Mesenchymal stem cell (in vitro differentiated cells and primary cell): ENCODE results near the gene HOGA1. TPM values are rescaled to one million over a fixed set of nuclear protein-coding genes. Genes with fewer than 3 reads are reported as not detected.

Experiments
- DNase-seq: peaks from one replicate; pipeline ENCODE4 v3.0.0-alpha.2; 2013
- H2AFZ ChIP-seq: one replicate; pipeline ENCODE4 v1.6.1; 2013; ENCODE audit warnings: low read depth, mild to moderate bottlenecking, control low read depth, inconsistent platforms, low read length, moderate library complexity
- H2AK5ac ChIP-seq: 2 replicates; pipeline ENCODE4 v1.6.1; 2013; ENCODE audit warnings: low read length, moderate library complexity, mild to moderate bottlenecking, inconsistent platforms; ENCODE audit not compliant: severe bottlenecking
- H2BK120ac ChIP-seq: one replicate; pipeline ENCODE4 v1.6.1; 2013; ENCODE audit warnings: low read depth, mild to moderate bottlenecking, inconsistent platforms, low read length, moderate library complexity
- H2BK12ac ChIP-seq, 2 experiments: one replicate each; pipeline ENCODE4 v1.6.1; 2013; ENCODE audit warnings: inconsistent platforms in 2 of 2, low read length in 2 of 2, mild to moderate bottlenecking in 2 of 2, moderate library complexity in 2 of 2, control low read depth in 1 of 2
- H2BK15ac ChIP-seq: one replicate; pipeline ENCODE4 v1.6.1; 2013; ENCODE audit warnings: mild to moderate bottlenecking, low read depth, inconsistent platforms; ENCODE audit not compliant: poor library complexity, severe bottlenecking
- H2BK5ac ChIP-seq: 2 replicates; pipeline ENCODE4 v1.6.1; 2013; ENCODE audit warnings: low read depth, mild to moderate bottlenecking, low read length, control low read depth, inconsistent platforms; ENCODE audit not compliant: poor library complexity, severe bottlenecking
- H3K14ac ChIP-seq, 2 experiments: one replicate each; pipeline ENCODE4 v1.6.1; 2013; ENCODE audit warnings: inconsistent platforms in 2 of 2, low read length in 2 of 2, control low read depth in 1 of 2, mild to moderate bottlenecking in 1 of 2, moderate library complexity in 1 of 2
- H3K18ac ChIP-seq, 2 experiments: one replicate each; pipeline ENCODE4 v1.6.1; 2013; ENCODE audit warnings: inconsistent platforms in 2 of 2, low read length in 2 of 2, control low read depth in 1 of 2, low read depth in 1 of 2, mild to moderate bottlenecking in 1 of 2
- H3K23ac ChIP-seq, 2 experiments: one replicate each; pipeline ENCODE4 v1.6.1; 2013; ENCODE audit warnings: inconsistent platforms in 2 of 2, low read length in 2 of 2, mild to moderate bottlenecking in 2 of 2, moderate library complexity in 2 of 2, control low read depth in 1 of 2
- H3K27ac ChIP-seq: 2 replicates; pipeline ENCODE4 v1.5.1; 2013; ENCODE audit warnings: mild to moderate bottlenecking, moderate library complexity, low read length, control low read depth, inconsistent platforms; ENCODE audit not compliant: poor library complexity, severe bottlenecking
- H3K27me3 ChIP-seq, 2 experiments: 2 replicates each; pipeline versions ENCODE4 v1.6.1 to v1.7.0; 2013; ENCODE audit warnings: low read length in 2 of 2, mild to moderate bottlenecking in 2 of 2, moderate library complexity in 2 of 2, control low read depth in 1 of 2, inconsistent platforms in 1 of 2; ENCODE audit not compliant: control insufficient read depth in 1 of 2, insufficient read depth in 1 of 2
- H3K36me3 ChIP-seq, 2 experiments: 2 replicates each; pipeline versions ENCODE4 v1.6.1 to v1.7.0; 2013; ENCODE audit warnings: low read length in 2 of 2, control low read depth in 1 of 2, inconsistent platforms in 1 of 2, low read depth in 1 of 2, mild to moderate bottlenecking in 1 of 2; ENCODE audit not compliant: insufficient read depth in 2 of 2, control insufficient read depth in 1 of 2
- H3K4ac ChIP-seq, 2 experiments: one replicate each; pipeline ENCODE4 v1.6.1; 2013; ENCODE audit warnings: inconsistent platforms in 2 of 2, low read length in 2 of 2, mild to moderate bottlenecking in 2 of 2, moderate library complexity in 2 of 2, control low read depth in 1 of 2, low read depth in 1 of 2
- H3K4me1 ChIP-seq: 2 replicates; pipeline ENCODE4 v1.6.1; 2013; ENCODE audit warnings: low read depth, low read length, control low read depth; ENCODE audit not compliant: control insufficient read depth, insufficient read depth
- H3K4me2 ChIP-seq: 2 replicates; pipeline ENCODE4 v1.6.1; 2013; ENCODE audit warnings: low read length, mild to moderate bottlenecking, inconsistent platforms; ENCODE audit not compliant: poor library complexity, severe bottlenecking
- H3K4me3 ChIP-seq, 2 experiments: 2 replicates each; pipeline versions ENCODE4 v1.5.1 to v1.7.0; 2013; ENCODE audit warnings: low read length in 2 of 2, mild to moderate bottlenecking in 2 of 2, control low read depth in 1 of 2, low read depth in 1 of 2; ENCODE audit not compliant: insufficient read depth in 1 of 2
- H3K79me1 ChIP-seq: replicated peaks from 2 replicates; pipeline ENCODE4 v1.6.1; 2013; ENCODE audit warnings: mild to moderate bottlenecking, control low read depth, low read length, inconsistent platforms; ENCODE audit not compliant: poor library complexity, severe bottlenecking
- H3K9ac ChIP-seq: 2 replicates; pipeline ENCODE4 v1.7.0; 2013; ENCODE audit warnings: mild to moderate bottlenecking, low read length, moderate library complexity
- H3K9me3 ChIP-seq: 2 replicates; pipeline ENCODE4 v1.7.0; 2013; ENCODE audit warnings: mild to moderate bottlenecking, low read length; ENCODE audit not compliant: control insufficient read depth
- H4K8ac ChIP-seq: one replicate; pipeline ENCODE4 v1.6.1; 2013; ENCODE audit warnings: inconsistent platforms, mild to moderate bottlenecking, low read length, moderate library complexity
- H4K91ac ChIP-seq: one replicate; pipeline ENCODE4 v1.6.1; 2013; ENCODE audit warnings: mild to moderate bottlenecking, low read length, inconsistent platforms
- WGBS: methylation state at CpG from one replicate; pipeline ENCODE4 v1.1.7; 2013; ENCODE audit warnings: mixed read lengths; 5-methylcytosine and 5-hydroxymethylcytosine counted together
- polyA plus RNA-seq, 2 experiments: library from polyadenylated mRNA; stranded (reverse); fragments of 200-250 nt; gene quantifications; one replicate each; pipeline ENCODE4 v1.2.3, GENCODE V29; 2013

Gene HOGA1
- polyA plus RNA-seq (2013, experiment 1 of 2), result 0.23 TPM
- polyA plus RNA-seq (2013, experiment 2 of 2), result 0.27 TPM

- Histone ChIP-seq H3K4me1 (peaks cover 36% of the 10 kb centered on the region), H3K27me3 (no peaks in the 10 kb centered on the region), H2BK12ac (no peak within 1 kb of the TSS), H3K4me2 (peak within 1 kb of the TSS; percentile 39), H3K4ac (no peak within 1 kb of the TSS), H2AFZ (peak within 1 kb of the TSS; percentile 74), H3K9me3 (no peaks in the 10 kb centered on the region), H3K18ac (peak within 1 kb of the TSS; percentile 5 to 67), H4K91ac (peak within 1 kb of the TSS; percentile 63), H3K23ac (no peak within 1 kb of the TSS), H2BK15ac (peak within 1 kb of the TSS; percentile 6), H3K27ac (peak within 1 kb of the TSS; percentile 91), H3K79me1 (peaks cover 9% of the 10 kb centered on the region), H2AK5ac (peak within 1 kb of the TSS; percentile 98), H3K9ac (peak within 1 kb of the TSS; percentile 37), H3K36me3 (peaks cover 0 to 6% of the 10 kb centered on the region in 2 experiments), H2BK120ac (no peak within 1 kb of the TSS), H3K4me3 (no peak within 1 kb of the TSS), H3K14ac (peak within 1 kb of the TSS in 1 of 2 experiments; percentile 35), H2BK5ac (peak within 1 kb of the TSS; percentile 48), H4K8ac (peak within 1 kb of the TSS; percentile 69)
- peak; percentile 44 for DNase-seq
- 54% methylated on average over 4 of the region's 5 CpGs for WGBS
Measured at GRCh38 chr10:97584060-97584797, at the start of gene HOGA1. Gene HOGA1 (plus strand): TSS chr10:97584389. CDS start chr10:97584704, 315 bp downstream.

- no peak overlapping the region for H2AFZ ChIP-seq
- no peak overlapping the region for H2BK5ac ChIP-seq
- H2BK120ac ChIP-seq, result no peak overlapping the region
- H2BK15ac ChIP-seq, result no peak overlapping the region
- WGBS, result 80% methylated on average over 6 of the region's 6 CpGs
- H3K27ac ChIP-seq, result no peak overlapping the region
- no peak overlapping the region for H3K9ac ChIP-seq
- peaks cover 35% of the 10 kb centered on the region for H3K79me1 ChIP-seq
- no peak overlapping the region for H2BK12ac ChIP-seq
- H3K4me2 ChIP-seq, result no peak overlapping the region
- H3K4me3 ChIP-seq, result no peak overlapping the region
- peak overlapping the region; percentile 88 for H2AK5ac ChIP-seq
- no peaks in the 10 kb centered on the region for H3K9me3 ChIP-seq
- H4K8ac ChIP-seq, result peak overlapping the region; percentile 12
- peak; percentile 50 for DNase-seq
- H3K4ac ChIP-seq, result no peak overlapping the region
- no peak overlapping the region for H3K18ac ChIP-seq
- H3K27me3 ChIP-seq, result no peaks in the 10 kb centered on the region
- no peak overlapping the region for H3K14ac ChIP-seq
- peak overlapping the region; percentile 11 for H4K91ac ChIP-seq
- H3K4me1 ChIP-seq, result peaks cover 49% of the 10 kb centered on the region
- H3K23ac ChIP-seq, result peak overlapping the region in 1 of 2 experiments; percentile 67
- no peaks in the 10 kb centered on the region for H3K36me3 ChIP-seq
Measured at GRCh38 chr10:97534746-97535367, 49.3 kb upstream of the HOGA1 start.

DNA sequence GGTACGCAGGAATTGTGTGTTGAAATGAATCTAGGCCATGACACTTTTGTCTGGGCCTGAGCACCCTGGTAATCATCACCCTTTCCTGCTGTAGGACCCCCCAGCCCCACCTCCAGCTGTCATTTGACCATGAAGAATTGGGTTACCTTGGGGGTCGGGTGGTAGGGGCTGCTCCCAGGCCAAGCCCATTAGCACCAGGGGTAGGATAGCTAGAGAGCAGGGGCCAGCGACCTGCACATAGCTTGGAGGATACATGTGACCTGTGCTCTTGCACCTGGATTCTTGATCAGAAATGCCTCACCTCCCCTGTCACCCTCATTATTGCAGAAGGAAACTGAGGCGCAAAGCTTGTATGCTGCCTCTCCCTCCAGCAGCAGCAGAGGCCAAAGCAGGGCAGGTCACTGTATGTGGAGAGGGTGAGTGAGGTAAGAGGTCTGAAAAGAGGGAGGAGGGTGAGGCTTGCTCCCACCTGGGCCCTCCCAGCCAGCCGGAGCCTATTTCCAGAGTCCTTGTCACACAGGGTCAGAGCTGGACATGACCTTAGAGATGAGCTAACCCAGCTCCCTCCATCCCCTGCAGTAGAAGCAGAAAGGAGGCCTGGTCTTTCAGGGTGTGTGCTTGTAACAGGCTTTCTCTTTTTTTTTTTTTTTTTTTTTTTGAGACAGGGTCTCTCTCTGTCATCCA is 46.9 kb upstream of the HOGA1 start:
- no peak overlapping the region for H3K23ac ChIP-seq
- no peak overlapping the region for H3K9ac ChIP-seq
- no peaks in the 10 kb centered on the region for H3K27me3 ChIP-seq
- no peak overlapping the region for H3K4me3 ChIP-seq
- no peak overlapping the region for H3K27ac ChIP-seq
- H3K4me1 ChIP-seq, result peaks cover 52% of the 10 kb centered on the region
- H2AFZ ChIP-seq, result no peak overlapping the region
- H3K18ac ChIP-seq, result peak overlapping the region in 1 of 2 experiments; percentile 42
- peaks cover 0 to 3% of the 10 kb centered on the region in 2 experiments for H3K36me3 ChIP-seq
- peaks cover 29% of the 10 kb centered on the region for H3K79me1 ChIP-seq
- no peak for DNase-seq
- no peaks in the 10 kb centered on the region for H3K9me3 ChIP-seq
- H3K4me2 ChIP-seq, result no peak overlapping the region
- H2BK5ac ChIP-seq, result no peak overlapping the region
- H4K8ac ChIP-seq, result no peak overlapping the region
- H3K14ac ChIP-seq, result no peak overlapping the region
- H2BK12ac ChIP-seq, result no peak overlapping the region
- H2BK120ac ChIP-seq, result no peak overlapping the region
- WGBS, result 94% methylated on average over 4 of the region's 5 CpGs
- peak overlapping the region; percentile 52 for H4K91ac ChIP-seq
- H3K4ac ChIP-seq, result no peak overlapping the region
- no peak overlapping the region for H2BK15ac ChIP-seq
- peak overlapping the region; percentile 19 for H2AK5ac ChIP-seq

DNA sequence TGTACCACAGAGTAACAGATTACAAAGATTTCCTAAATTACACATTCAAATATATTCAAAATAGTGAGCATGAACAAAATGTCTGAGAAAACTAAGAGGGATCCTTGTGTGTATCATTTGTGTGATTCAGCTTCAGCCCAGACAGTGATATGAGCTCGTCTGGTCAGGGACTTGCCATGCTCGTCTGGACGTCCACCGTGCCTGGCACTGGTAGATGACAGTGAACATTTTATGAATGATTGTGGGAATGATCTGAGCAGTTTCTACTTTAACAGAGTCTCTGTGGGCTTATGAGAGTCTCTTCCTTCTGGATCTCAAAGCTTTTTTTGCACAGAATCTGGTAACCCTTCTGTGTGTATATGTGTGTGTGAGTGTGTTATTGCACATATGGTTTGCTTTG is 45.8 kb upstream of the HOGA1 start:
- H3K36me3 ChIP-seq, result peaks cover 0 to 3% of the 10 kb centered on the region in 2 experiments
- H2AFZ ChIP-seq, result no peak overlapping the region
- no peak overlapping the region for H4K8ac ChIP-seq
- peak; percentile 85 for DNase-seq
- H3K4me1 ChIP-seq, result peaks cover 53% of the 10 kb centered on the region
- no peak overlapping the region for H3K4me2 ChIP-seq
- H3K79me1 ChIP-seq, result peaks cover 27% of the 10 kb centered on the region
- peak overlapping the region; percentile 17 for H3K9ac ChIP-seq
- H3K27ac ChIP-seq, result peak overlapping the region; percentile 96
- no peaks in the 10 kb centered on the region for H3K27me3 ChIP-seq
- H3K18ac ChIP-seq, result peak overlapping the region in 1 of 2 experiments; percentile 31
- H2BK120ac ChIP-seq, result no peak overlapping the region
- H2AK5ac ChIP-seq, result peak overlapping the region; percentile 37
- H3K9me3 ChIP-seq, result no peaks in the 10 kb centered on the region
- H2BK5ac ChIP-seq, result no peak overlapping the region
- no peak overlapping the region for H4K91ac ChIP-seq
- H3K23ac ChIP-seq, result no peak overlapping the region
- WGBS, result 55% methylated on average over 4 of the region's 4 CpGs
- H3K4ac ChIP-seq, result peak overlapping the region in 1 of 2 experiments; percentile 3
- H3K14ac ChIP-seq, result no peak overlapping the region
- no peak overlapping the region for H2BK15ac ChIP-seq
- no peak overlapping the region for H3K4me3 ChIP-seq
- peak overlapping the region in 1 of 2 experiments; percentile 87 for H2BK12ac ChIP-seq
